WTC11 (cell line): ENCODE measurements around the gene CFAP57. TPM values are rescaled to one million over a fixed set of nuclear protein-coding genes. Genes with fewer than 3 reads are reported as not detected.
A peak's percentile ranks its signal among the peaks of the same experiment; 100 is the strongest.

Experiments
- AFF4 ChIP-seq: sonication (generic); formaldehyde crosslinking; IDR thresholded peaks from 2 replicates; pipeline ENCODE4 v1.8.1; 2023; ENCODE audit warnings: mild to moderate bottlenecking, missing genetic modification reagents, borderline replicate concordance
- ARID4B ChIP-seq: sonication (generic); formaldehyde crosslinking; IDR thresholded peaks from 2 replicates; pipeline ENCODE4 v1.8.0; 2023; ENCODE audit warnings: missing genetic modification reagents, mild to moderate bottlenecking, borderline replicate concordance
- CREB1 ChIP-seq: sonication (generic); formaldehyde crosslinking; IDR thresholded peaks from 2 replicates; pipeline ENCODE4 v1.8.0; 2023; ENCODE audit warnings: mild to moderate bottlenecking, missing genetic modification reagents
- ERG ChIP-seq: fragments of 250-450 bp; sonication (Bioruptor Pico); IDR thresholded peaks from 2 replicates; pipeline ENCODE4 v1.8.0; 2021; ENCODE audit warnings: mild to moderate bottlenecking
- ESRRA ChIP-seq: sonication (generic); formaldehyde crosslinking; IDR thresholded peaks from 2 replicates; pipeline ENCODE4 v1.8.1; 2022; ENCODE audit warnings: mild to moderate bottlenecking, missing genetic modification reagents, borderline replicate concordance
- ETV6 ChIP-seq: sonication (generic); formaldehyde crosslinking; IDR thresholded peaks from 2 replicates; pipeline ENCODE4 v1.8.1; 2022; ENCODE audit warnings: mild to moderate bottlenecking, missing genetic modification reagents
- FOXJ3 ChIP-seq: sonication (generic); formaldehyde crosslinking; IDR thresholded peaks from 2 replicates; pipeline ENCODE4 v1.9.0; 2021; ENCODE audit warnings: missing genetic modification reagents, mild to moderate bottlenecking, borderline replicate concordance
- FOXK1 ChIP-seq: sonication (generic); formaldehyde crosslinking; IDR thresholded peaks from 2 replicates; pipeline ENCODE4 v1.8.0; 2022; ENCODE audit warnings: mild to moderate bottlenecking, moderate library complexity, missing genetic modification reagents
- FOXP4 ChIP-seq: sonication (generic); formaldehyde crosslinking; IDR thresholded peaks from 2 replicates; pipeline ENCODE4 v1.8.0; 2022; ENCODE audit warnings: mild to moderate bottlenecking, missing genetic modification reagents
- GABPB1 ChIP-seq: sonication (generic); formaldehyde crosslinking; IDR thresholded peaks from 2 replicates; pipeline ENCODE4 v1.8.1; 2023; ENCODE audit warnings: mild to moderate bottlenecking, missing genetic modification reagents
- JAZF1 ChIP-seq: fragments of 250-450 bp; sonication (Bioruptor Pico); IDR thresholded peaks from 2 replicates; pipeline ENCODE4 v1.9.0; 2021; ENCODE audit warnings: moderate library complexity, mild to moderate bottlenecking, inconsistent platforms
- JUN ChIP-seq: sonication (generic); formaldehyde crosslinking; IDR thresholded peaks from 2 replicates; pipeline ENCODE4 v1.8.0; 2023; ENCODE audit warnings: mild to moderate bottlenecking, missing genetic modification reagents
- NFE2L1 ChIP-seq: sonication (generic); formaldehyde crosslinking; IDR thresholded peaks from 2 replicates; pipeline ENCODE4 v1.8.1; 2023; ENCODE audit warnings: missing genetic modification reagents
- NR1H2 ChIP-seq: sonication (generic); formaldehyde crosslinking; IDR thresholded peaks from 2 replicates; pipeline ENCODE4 v1.9.0; 2021; ENCODE audit warnings: mild to moderate bottlenecking, moderate library complexity, missing genetic modification reagents
- NR3C1 ChIP-seq: sonication (generic); formaldehyde crosslinking; conservative IDR thresholded peaks from 2 replicates; pipeline ENCODE4 v1.8.1; 2023; ENCODE audit warnings: low read depth, mild to moderate bottlenecking, missing genetic modification reagents
- PRRX2 ChIP-seq: fragments of 250-450 bp; sonication (Bioruptor Pico); IDR thresholded peaks from 2 replicates; pipeline ENCODE4 v1.8.0; 2021; ENCODE audit warnings: mild to moderate bottlenecking
- SMAD4 ChIP-seq: sonication (generic); formaldehyde crosslinking; IDR thresholded peaks from 2 replicates; pipeline ENCODE4 v1.8.0; 2022; ENCODE audit warnings: mild to moderate bottlenecking, missing genetic modification reagents
- STAT6 ChIP-seq: sonication (generic); formaldehyde crosslinking; conservative IDR thresholded peaks from 2 replicates; pipeline ENCODE4 v1.8.1; 2023; ENCODE audit warnings: mild to moderate bottlenecking, low read depth, missing genetic modification reagents, moderate library complexity
- TCF7 ChIP-seq: sonication (generic); formaldehyde crosslinking; IDR thresholded peaks from 2 replicates; pipeline ENCODE4 v1.8.0; 2022; ENCODE audit warnings: mild to moderate bottlenecking, low read depth, missing genetic modification reagents, moderate library complexity
- TEAD4 ChIP-seq: sonication (generic); formaldehyde crosslinking; IDR thresholded peaks from 2 replicates; pipeline ENCODE4 v1.8.0; 2022; ENCODE audit warnings: mild to moderate bottlenecking, missing genetic modification reagents
- TP53 ChIP-seq: sonication (generic); formaldehyde crosslinking; IDR thresholded peaks from 2 replicates; pipeline ENCODE4 v1.8.1; 2023; ENCODE audit warnings: mild to moderate bottlenecking, missing genetic modification reagents
- ZBTB21 ChIP-seq: sonication (generic); formaldehyde crosslinking; IDR thresholded peaks from 2 replicates; pipeline ENCODE4 v1.8.1; 2023; ENCODE audit warnings: mild to moderate bottlenecking, missing genetic modification reagents, borderline replicate concordance
- ZNF317 ChIP-seq: sonication (generic); formaldehyde crosslinking; IDR thresholded peaks from 2 replicates; pipeline ENCODE4 v1.8.1; 2023; ENCODE audit warnings: low read depth, mild to moderate bottlenecking, moderate library complexity, missing genetic modification reagents, borderline replicate concordance
- ZNF512 ChIP-seq: sonication (generic); formaldehyde crosslinking; IDR thresholded peaks from 2 replicates; pipeline ENCODE4 v1.8.1; 2022; ENCODE audit warnings: missing genetic modification reagents, borderline replicate concordance
- total RNA-seq: library from RNA; stranded (reverse); gene quantifications from 3 replicates; pipeline ENCODE4 v1.2.3, GENCODE V29; 2021

Gene CFAP57
- total RNA-seq, 1 experiment from 2014 or later = 0.42 TPM

- TF ChIP-seq ZNF317 (CRISPR knock-in tag) (no peak), ERG (CRISPR knock-in tag) (no peak), NFE2L1 (peak; percentile 61; the same call in 1 of the 2 replicates), ZBTB21 (no peak), GABPB1 (no peak), FOXJ3 (no peak), NR1H2 (CRISPR knock-in tag) (no peak), TEAD4 (CRISPR knock-in tag) (0 out of 2 replicates have a peak, but pooled peaks have one; percentile 43), NR3C1 (CRISPR knock-in tag) (no peak), JUN (CRISPR knock-in tag) (0 out of 2 replicates have a peak, but pooled peaks have one; percentile 45), AFF4 (no peak), ESRRA (no peak), STAT6 (CRISPR knock-in tag) (no peak), TP53 (CRISPR knock-in tag) (no peak), FOXK1 (CRISPR knock-in tag) (peak; percentile 61; the same call in 1 of the 2 replicates), TCF7 (CRISPR knock-in tag) (no peak), SMAD4 (CRISPR knock-in tag) (0 out of 2 replicates have a peak, but pooled peaks have one; percentile 51), ZNF512 (CRISPR knock-in tag) (no peak), ARID4B (no peak), JAZF1 (CRISPR knock-in tag) (no peak), ETV6 (CRISPR knock-in tag) (no peak), PRRX2 (CRISPR knock-in tag) (no peak), CREB1 (CRISPR knock-in tag) (peak; percentile 75; the same call in 1 of the 2 replicates), FOXP4 (0 out of 2 replicates have a peak, but pooled peaks have one; percentile 48)
These were observed 420 bp downstream of the CFAP57 start (continued) for GRCh38 chr1:43172527-43172972.
